ENCODE measurements around the gene PLAGL2.

Gene PLAGL2

GRCh38 chr20:32227744-32228688 is 20.5 kb upstream of the PLAGL2 start:
- Histone ChIP-seq H3K36me3 (ENCODE audit: control insufficient read depth, low read length) (peaks cover 76% of the 10 kb centered on the region), H3F3A (ENCODE audit: control insufficient read depth, insufficient read depth) (peaks cover 6% of the 10 kb centered on the region), H3K9me3 (ENCODE audit: control insufficient read depth, insufficient read depth, low read length) (no peaks in the 10 kb centered on the region), H3K4me3 (ENCODE audit: low read length) (no peak overlapping the region), H3K79me2 (ENCODE audit: control insufficient read depth, low read length) (no peaks in the 10 kb centered on the region), H4K20me1 (ENCODE audit: control insufficient read depth, insufficient read depth, low read depth, low read length) (no peaks in the 10 kb centered on the region), H3K4me2 (ENCODE audit: low read length) (no peak overlapping the region), H3K27ac (ENCODE audit: low read depth, low read length) (no peak overlapping the region), H3K27me3 (ENCODE audit: control insufficient read depth, low read length) (no peaks in the 10 kb centered on the region), H3K4me1 (ENCODE audit: control insufficient read depth, low read length) (peaks cover 15% of the 10 kb centered on the region), H3K9me2 (replicated peaks; ENCODE audit: control insufficient read depth, low read length) (no peaks in the 10 kb centered on the region)
- TF ChIP-seq CTCF (IDR thresholded peaks at IDR 0.05; ENCODE audit: low read depth, low read length, poor library complexity, severe bottlenecking) (no peak), EZH2phosphoT487 (IDR thresholded peaks at IDR 0.05; ENCODE audit: borderline replicate concordance, low read length) (no peak)

- Histone ChIP-seq H3K4me1 (ENCODE audit: control insufficient read depth, low read length) (peaks cover 13% of the 10 kb centered on the region), H3K4me2 (ENCODE audit: low read length) (no peak overlapping the region), H4K20me1 (ENCODE audit: control insufficient read depth, insufficient read depth, low read depth, low read length) (no peaks in the 10 kb centered on the region), H3K27me3 (ENCODE audit: control insufficient read depth, low read length) (no peaks in the 10 kb centered on the region), H3K9me2 (replicated peaks; ENCODE audit: control insufficient read depth, low read length) (no peaks in the 10 kb centered on the region), H3K36me3 (ENCODE audit: control insufficient read depth, low read length) (peaks cover 76% of the 10 kb centered on the region), H3K4me3 (ENCODE audit: low read length) (no peak overlapping the region), H3F3A (ENCODE audit: control insufficient read depth, insufficient read depth) (peaks cover 6% of the 10 kb centered on the region), H3K9me3 (ENCODE audit: control insufficient read depth, insufficient read depth, low read length) (no peaks in the 10 kb centered on the region), H3K79me2 (ENCODE audit: control insufficient read depth, low read length) (no peaks in the 10 kb centered on the region), H3K27ac (ENCODE audit: low read depth, low read length) (no peak overlapping the region)
- TF ChIP-seq EZH2phosphoT487 (IDR thresholded peaks at IDR 0.05; ENCODE audit: borderline replicate concordance, low read length): no peak
- TF ChIP-seq CTCF (IDR thresholded peaks at IDR 0.05; ENCODE audit: low read depth, low read length, poor library complexity, severe bottlenecking): no peak
These were observed 19.8 kb upstream of the PLAGL2 start for GRCh38 chr20:32227306-32227705.

GRCh38 chr20:32226391-32226790 is 18.8 kb upstream of the PLAGL2 start:
- H3K79me2 ChIP-seq (ENCODE audit: control insufficient read depth, low read length): no peaks in the 10 kb centered on the region
- no peak overlapping the region for H3K4me2 ChIP-seq (ENCODE audit: low read length)
- H3K36me3 ChIP-seq (ENCODE audit: control insufficient read depth, low read length): peaks cover 74% of the 10 kb centered on the region
- H3K9me3 ChIP-seq (ENCODE audit: control insufficient read depth, insufficient read depth, low read length): no peaks in the 10 kb centered on the region
- TF ChIP-seq EZH2phosphoT487 (IDR thresholded peaks at IDR 0.05; ENCODE audit: borderline replicate concordance, low read length): no peak
- TF ChIP-seq CTCF (IDR thresholded peaks at IDR 0.05; ENCODE audit: low read depth, low read length, poor library complexity, severe bottlenecking): no peak
- no peak overlapping the region for H3K27ac ChIP-seq (ENCODE audit: low read depth, low read length)
- no peaks in the 10 kb centered on the region for H3K27me3 ChIP-seq (ENCODE audit: control insufficient read depth, low read length)
- H4K20me1 ChIP-seq (ENCODE audit: control insufficient read depth, insufficient read depth, low read depth, low read length): no peaks in the 10 kb centered on the region
- H3K4me3 ChIP-seq (ENCODE audit: low read length): no peak overlapping the region
- peaks cover 4% of the 10 kb centered on the region for H3F3A ChIP-seq (ENCODE audit: control insufficient read depth, insufficient read depth)
- H3K9me2 ChIP-seq (replicated peaks; ENCODE audit: control insufficient read depth, low read length): no peaks in the 10 kb centered on the region
- H3K4me1 ChIP-seq (ENCODE audit: control insufficient read depth, low read length): peaks cover 4% of the 10 kb centered on the region

Measured in DOHH2 (cell line).